Ishikawa (cell line): ENCODE measurements around the gene TOP2B.

Source experiments
- CEBPB ChIP-seq: IDR thresholded peaks from 2 replicates; pipeline ENCODE4 v1.6.1; 2012
- EGR1 ChIP-seq: IDR thresholded peaks from 2 replicates; pipeline ENCODE4 v1.6.1; 2012
- EP300 ChIP-seq: IDR thresholded peaks from 2 replicates; pipeline ENCODE4 v1.6.1; 2012; ENCODE audit warnings: borderline replicate concordance
- NFIC ChIP-seq: IDR thresholded peaks from 2 replicates; pipeline ENCODE4 v1.6.1; 2012
- RAD21 ChIP-seq: IDR thresholded peaks from 2 replicates; pipeline ENCODE4 v1.6.1; 2012; ENCODE audit warnings: low read depth
- TAF1 ChIP-seq: IDR thresholded peaks from 2 replicates; pipeline ENCODE4 v1.6.1; 2012; ENCODE audit warnings: low read depth, mild to moderate bottlenecking
- TEAD4 ChIP-seq: IDR thresholded peaks from 2 replicates; pipeline ENCODE4 v1.6.1; 2012
- ZBTB7A ChIP-seq: IDR thresholded peaks from 2 replicates; pipeline ENCODE4 v1.6.1; 2012; ENCODE audit warnings: low read depth

DNA sequence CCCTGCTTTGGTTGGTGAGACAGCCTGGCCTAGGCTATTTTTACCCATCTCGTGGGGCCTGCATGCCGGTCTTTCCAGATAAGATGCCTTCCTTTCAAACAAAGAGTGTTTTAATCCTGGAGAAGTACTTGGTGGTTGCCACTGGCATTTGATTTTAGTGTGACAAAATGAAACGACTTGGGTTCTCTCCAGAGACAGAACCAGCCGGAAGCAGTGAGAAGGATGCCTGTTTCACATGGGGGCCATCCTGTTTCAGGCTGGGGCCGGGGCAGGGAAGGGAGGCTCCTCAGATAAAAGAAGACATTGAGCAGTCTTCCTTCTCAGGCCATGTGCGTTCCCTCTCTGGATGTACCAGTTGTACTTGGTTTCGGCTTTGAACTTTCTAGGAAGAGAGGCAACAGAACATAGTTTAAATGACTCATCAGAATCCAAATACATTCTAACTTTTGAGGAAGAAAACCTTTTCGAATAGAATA is 74.9 kb downstream of the TOP2B start:
- no peak for TF ChIP-seq TEAD4
- TF ChIP-seq NFIC: no peak
- no peak for TF ChIP-seq EP300
- TF ChIP-seq RAD21: no peak
- no peak for TF ChIP-seq CEBPB
- no peak for TF ChIP-seq EGR1
- no peak for TF ChIP-seq ZBTB7A
- no peak for TF ChIP-seq TAF1
